GM21526 (cell line): ENCODE results near the gene DPF3.

Experiments
- ATAC-seq: cut with Tn5 transposase; IDR thresholded peaks from one replicate; pipeline ENCODE4 v1.9.1; 2021; ENCODE audit warnings: moderate library complexity; ENCODE audit not compliant: unreplicated experiment, low FRiP score

DPF3 gene

DNA sequence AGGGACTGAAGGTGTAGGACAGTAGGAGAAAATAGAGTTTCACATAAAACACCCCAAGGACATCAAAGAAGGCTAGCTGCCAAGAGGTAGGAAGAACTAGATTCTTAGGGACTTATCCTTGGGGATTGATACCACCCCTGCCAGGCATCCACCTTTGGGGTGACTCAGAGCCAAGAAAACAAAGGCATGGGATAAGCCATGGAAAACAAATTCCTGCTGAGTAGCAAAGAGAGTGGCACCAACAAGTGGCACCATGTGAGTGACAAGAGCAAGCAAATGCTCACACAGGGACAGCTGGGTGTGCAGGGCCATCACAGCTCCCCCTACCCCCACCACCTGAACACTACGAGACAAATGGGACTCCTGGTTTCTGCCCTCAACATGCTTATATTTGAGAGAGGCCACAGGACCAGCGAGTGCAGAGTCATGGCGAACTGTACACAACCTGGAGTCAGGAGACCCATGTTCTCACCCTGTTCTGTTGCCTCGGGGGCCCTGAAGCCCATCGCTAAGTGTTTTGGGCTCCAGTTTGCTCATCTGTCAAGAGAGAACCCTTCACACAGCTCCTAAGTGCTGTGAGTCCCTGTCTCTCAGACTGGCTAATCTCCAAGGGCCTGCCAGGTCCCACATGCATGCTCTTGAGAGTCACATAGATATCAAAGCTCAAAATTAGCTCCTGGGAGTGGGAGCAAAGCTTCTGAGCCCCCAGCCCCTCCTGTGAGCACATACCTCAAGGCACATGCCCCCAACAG, 91.9 kb downstream of the DPF3 start:
- no peak for ATAC-seq

- ATAC-seq = no peak
These were observed 92.5 kb downstream of the DPF3 start for GRCh38 chr14:72801381-72801812.

- no peak for ATAC-seq
These were observed 93.0 kb downstream of the DPF3 start for GRCh38 chr14:72800848-72801370.

DNA sequence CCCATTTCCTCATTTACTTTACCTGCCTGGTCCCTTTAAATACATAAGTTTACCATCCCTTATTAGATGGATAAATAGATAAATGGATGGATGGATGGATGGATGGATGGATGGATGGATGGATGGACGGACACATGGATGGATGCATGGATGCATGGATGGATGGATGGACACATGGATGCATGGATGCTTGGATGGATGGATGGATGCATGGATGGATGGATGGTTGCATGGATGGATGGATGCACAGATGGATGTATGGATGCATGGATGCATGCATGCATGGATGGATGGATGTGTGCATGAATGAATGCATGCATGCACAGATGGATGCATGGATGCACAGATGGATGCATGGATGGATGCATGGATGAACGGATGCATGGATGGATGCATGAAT, 93.6 kb downstream of the DPF3 start:
- no peak for ATAC-seq

DNA sequence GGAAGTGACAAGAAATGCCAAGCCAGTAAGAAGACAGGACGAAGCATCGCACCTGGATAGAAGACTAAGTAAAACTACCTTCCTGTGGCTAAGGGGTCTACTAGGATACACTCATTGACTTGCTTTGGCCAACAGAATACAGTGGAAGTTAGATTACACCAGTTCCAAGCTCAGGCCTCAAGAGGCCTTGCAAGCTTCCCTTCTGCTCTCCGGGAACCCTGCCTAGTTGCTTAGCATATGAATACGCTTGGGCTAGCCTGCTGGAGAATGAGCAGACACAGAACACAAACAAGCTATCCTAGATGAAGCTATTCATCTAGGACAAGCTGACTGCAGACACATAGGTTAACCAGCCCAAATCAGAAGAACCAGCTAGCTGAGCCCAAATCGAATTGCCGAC, 97.0 kb downstream of the DPF3 start:
- ATAC-seq = no peak

GRCh38 chr14:72793156-72793939, 100.6 kb downstream of the DPF3 start:
- no peak for ATAC-seq

DNA sequence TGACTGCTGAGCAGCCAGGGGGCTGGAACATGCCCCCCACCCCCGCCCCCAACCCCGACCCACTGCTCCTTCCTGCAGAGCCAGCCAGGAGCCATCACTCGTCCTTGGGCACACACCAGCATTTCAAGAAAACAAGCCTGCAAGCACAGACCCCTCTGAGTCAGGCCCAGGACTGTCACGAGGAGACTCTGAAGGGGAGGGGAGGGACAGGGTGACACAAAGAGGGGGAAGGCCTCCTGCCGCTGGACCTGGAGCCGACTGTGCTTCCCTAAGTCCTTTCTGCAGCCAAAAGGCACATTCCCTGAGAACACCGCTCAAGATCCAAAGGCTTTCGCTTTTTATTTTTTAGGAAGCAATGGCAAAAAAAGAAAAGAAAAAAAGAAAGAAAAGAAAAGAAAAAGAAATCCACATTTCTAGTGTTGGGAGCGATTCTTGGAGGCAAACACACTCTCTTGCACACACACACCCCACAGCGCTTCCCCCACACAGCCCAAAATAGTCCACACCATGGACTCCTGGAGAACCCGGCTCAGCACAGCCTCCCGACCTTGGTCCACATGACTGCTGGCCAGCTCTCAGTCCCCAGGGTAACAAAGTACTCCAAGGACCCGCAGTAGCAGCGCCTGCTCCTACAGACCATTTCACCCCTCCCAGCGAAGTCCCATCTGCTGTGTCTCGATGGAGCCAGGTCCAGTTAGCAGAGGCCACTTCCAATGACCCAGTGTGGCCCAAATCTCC, 101.7 kb downstream of the DPF3 start:
- no peak for ATAC-seq

- ATAC-seq = no peak
These were observed 102.9 kb downstream of the DPF3 start for GRCh38 chr14:72790887-72791566.

- ATAC-seq = no peak
These were observed 104.8 kb downstream of the DPF3 start for GRCh38 chr14:72788972-72789728.

GRCh38 chr14:72788255-72788654, 105.6 kb downstream of the DPF3 start:
- ATAC-seq = no peak

DNA sequence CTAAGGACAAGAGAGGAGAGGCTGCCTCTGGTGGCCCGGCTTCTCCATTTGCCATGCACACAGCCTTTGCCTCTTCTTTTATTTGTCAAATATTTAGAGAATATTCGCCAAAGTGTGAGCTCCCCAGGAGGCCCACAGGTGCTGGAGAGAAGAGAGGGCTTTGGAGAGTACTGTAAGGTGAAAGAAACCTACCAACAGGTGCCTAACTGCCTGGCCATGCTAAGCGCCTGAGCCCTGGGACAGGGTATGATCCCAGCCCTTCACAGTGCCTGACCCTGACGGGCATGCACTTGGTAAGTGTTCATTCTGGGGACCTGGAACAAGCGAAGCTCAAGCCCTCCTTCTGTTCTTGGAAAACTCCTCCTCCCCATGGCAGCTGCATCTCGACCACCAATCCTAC, 106.1 kb downstream of the DPF3 start:
- no peak for ATAC-seq

DNA sequence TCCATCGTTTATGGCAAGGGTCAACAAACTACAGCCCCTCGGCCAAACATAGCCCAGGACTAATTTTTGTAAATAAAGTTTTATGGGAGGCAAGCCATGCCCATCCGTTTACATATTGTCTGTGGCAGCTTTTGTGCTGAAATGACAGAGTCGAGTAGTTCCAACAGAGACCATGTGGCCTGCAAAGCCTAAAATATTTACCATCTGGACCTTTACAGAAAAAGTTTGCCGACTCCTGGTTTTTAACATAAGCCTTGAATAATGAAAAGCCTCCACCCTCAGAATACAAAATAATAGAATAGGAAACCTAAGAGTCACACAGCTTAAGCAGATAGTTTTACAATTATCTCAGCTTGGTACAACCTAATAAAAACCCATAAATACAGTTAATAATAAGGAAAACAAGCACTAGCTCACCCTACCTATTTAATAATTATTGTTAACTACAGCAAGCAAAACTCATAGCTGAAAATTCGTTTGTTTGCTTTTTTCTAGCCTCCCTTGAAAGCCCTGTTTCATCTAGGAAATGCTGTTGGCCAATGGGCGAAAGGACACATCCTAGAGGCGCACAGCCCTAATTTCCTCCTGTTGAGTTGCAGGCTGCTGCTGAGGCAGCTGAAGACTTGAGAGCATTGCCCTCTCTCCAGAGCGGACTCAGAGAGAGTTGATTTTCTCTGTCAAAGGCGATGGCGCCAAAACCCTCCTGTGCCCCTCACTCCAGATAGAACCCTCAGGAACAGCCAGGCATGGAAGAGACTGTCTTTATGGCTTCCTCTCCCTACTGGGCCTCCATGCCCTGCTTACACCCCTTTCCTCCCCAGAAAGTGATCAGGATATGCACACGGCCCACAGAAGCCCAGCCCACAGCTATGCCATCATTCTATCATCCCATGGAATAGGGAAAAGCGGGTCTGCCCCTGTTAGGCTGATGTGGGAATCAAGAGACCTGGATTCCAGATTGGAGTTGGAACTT, 107.2 kb downstream of the DPF3 start:
- ATAC-seq = no peak

GRCh38 chr14:72783741-72784140, 110.2 kb downstream of the DPF3 start:
- ATAC-seq = no peak

- ATAC-seq = no peak
These were observed 111.1 kb downstream of the DPF3 start for GRCh38 chr14:72782817-72783216.

DNA sequence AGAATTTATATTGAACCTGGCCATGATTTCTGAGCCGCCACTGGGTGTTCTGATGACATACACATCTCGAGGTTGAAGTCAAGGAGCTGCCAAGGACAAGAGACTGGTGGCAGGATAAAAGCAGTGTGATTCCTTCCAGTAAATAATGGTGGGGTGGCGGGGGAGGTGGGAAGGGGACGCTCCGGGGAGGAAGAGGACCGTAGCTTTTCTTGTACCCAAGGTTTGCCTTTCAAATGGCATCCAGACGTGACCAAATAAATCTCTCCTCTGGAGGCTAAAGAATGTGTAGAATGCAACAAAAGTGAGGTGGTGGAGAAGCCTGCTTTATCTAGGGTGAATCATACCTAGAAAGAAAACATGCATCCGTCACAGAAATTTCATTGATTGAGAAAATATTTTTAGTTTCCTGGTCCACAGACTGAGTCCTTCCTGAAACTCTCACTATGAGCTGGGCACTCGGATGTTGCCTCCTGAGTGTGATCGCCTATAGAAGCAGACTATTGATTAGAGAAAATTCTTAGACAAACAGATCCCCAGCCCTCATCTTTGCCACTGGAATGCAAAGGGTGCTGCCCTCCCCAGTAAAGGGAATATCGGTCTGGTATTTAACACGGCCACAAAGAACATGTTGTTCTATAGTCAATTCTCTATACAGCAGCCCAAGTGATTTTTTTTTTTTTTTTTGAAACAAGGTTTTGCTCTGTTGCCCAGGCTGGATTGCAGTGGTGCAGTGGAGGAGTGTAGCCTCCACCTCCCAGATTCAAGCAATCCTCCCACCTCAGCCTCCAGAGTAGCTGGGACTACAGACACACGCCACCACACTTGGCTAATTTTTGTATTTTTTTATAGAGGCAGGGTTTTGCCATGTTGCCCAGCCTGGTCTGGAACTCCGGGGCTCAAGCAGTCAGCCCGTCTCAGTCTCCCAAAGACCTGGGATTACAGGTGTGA, 112.1 kb downstream of the DPF3 start:
- no peak for ATAC-seq

DNA sequence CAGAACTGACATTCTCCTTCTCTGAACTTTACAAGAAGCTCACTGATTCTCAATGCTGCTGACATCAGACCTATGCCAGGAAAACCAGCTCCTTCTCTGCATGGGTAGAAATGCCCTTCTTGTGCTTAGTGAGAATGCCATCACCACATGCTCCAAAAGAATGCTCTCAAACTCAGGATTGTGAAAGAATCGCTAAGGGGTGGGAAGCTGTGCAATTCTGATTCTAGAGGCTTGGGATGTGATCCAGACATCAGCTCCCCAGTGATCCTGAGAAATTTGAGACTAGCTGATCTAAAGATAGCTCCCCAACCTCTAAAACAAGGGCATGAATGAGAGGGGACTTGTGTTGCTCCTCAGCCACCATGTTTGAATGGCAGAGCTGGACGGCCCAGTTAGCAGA, 113.2 kb downstream of the DPF3 start:
- no peak for ATAC-seq

- ATAC-seq = no peak
These were observed 114.2 kb downstream of the DPF3 start for GRCh38 chr14:72779679-72780078.

GRCh38 chr14:72777636-72778035, 116.3 kb downstream of the DPF3 start:
- no peak for ATAC-seq
